ENCODE measurements around the gene SPR.

DNA sequence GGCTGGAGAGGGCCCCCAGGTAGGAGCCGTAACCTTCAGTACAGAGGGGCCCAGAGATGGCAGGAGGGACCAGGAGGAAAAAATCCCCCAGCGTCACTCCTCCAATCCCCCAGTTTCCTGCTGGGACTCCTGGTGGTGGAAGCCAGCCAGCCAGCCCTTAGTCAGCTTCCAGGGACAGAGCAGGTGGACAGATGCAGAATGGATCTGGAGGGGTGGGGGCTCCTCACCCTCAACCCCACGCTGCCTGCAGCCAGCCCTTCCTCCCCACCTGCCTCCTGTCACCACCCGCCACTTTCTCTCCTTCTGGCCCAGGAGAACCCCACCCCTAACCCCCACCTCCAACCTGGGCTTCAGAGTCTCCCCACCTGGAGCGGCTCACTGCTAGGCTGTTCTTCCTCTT lies 51.2 kb downstream of the SPR start:
- TF ChIP-seq, protein P1, sequence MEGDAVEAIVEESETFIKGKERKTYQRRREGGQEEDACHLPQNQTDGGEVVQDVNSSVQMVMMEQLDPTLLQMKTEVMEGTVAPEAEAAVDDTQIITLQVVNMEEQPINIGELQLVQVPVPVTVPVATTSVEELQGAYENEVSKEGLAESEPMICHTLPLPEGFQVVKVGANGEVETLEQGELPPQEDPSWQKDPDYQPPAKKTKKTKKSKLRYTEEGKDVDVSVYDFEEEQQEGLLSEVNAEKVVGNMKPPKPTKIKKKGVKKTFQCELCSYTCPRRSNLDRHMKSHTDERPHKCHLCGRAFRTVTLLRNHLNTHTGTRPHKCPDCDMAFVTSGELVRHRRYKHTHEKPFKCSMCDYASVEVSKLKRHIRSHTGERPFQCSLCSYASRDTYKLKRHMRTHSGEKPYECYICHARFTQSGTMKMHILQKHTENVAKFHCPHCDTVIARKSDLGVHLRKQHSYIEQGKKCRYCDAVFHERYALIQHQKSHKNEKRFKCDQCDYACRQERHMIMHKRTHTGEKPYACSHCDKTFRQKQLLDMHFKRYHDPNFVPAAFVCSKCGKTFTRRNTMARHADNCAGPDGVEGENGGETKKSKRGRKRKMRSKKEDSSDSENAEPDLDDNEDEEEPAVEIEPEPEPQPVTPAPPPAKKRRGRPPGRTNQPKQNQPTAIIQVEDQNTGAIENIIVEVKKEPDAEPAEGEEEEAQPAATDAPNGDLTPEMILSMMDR (IDR thresholded peaks at IDR 0.05), result no peak
- no peak for TF ChIP-seq POLR2A (IDR thresholded peaks at IDR 0.05)

Measured in testis (tissue), 2 donors.